Astrocyte of the cerebellum (primary cell): ENCODE data around the gene TMEM218.

Experiments used
- DNase-seq: peaks from one replicate; pipeline ENCODE4 v3.0.0-alpha.2; 2011; ENCODE audit warnings: low read depth
- H3K4me3 ChIP-seq: 2 replicates; pipeline ENCODE4 v1.5.1; 2011; ENCODE audit warnings: mild to moderate bottlenecking, low read depth, low read length, moderate library complexity
- in situ Hi-C: cut with HindIII; loops from 2 replicates; pipeline ENCODE4 v1.10.0; 2017; ENCODE audit warnings: low sequenced_read_pairs
- TF ChIP-seq, protein P1 (sequence below): IDR thresholded peaks from 2 replicates; pipeline ENCODE4 v1.5.1; 2012; ENCODE audit warnings: low read length, low read depth, moderate library complexity, mild to moderate bottlenecking; ENCODE audit errors: missing control alignments

Gene TMEM218

DNA sequence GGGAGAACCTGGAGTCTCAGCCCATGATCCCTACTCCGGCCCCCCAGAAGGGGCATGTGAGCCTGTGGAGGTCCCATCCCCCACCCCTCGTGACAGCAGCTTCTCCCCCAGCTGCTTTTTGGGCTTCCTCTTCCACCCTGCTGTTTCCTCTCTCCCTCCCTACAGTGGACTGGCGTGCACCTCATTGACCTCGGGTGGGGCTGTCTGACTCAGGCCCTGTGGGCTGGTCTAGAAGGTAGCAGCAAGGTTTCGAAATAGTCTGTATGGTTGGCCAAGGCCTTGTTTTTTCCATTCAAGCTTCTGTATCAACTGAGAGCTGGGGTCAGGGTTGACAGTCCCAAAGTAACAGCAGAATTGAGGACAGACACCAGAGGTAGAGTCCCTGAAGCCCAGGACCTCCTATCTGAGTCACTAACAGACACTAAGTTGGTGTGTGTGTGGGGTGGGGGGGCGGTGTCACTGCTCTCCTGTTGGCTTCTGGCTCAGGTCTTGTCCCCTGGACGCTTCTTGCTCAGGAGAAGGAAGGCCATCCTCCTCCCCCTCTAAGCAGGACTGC, 40.6 kb downstream of the TMEM218 start:
- no peak overlapping the region for H3K4me3 ChIP-seq
- in situ Hi-C loops: no loop called here
- no peak for DNase-seq
- TF ChIP-seq, protein P1, sequence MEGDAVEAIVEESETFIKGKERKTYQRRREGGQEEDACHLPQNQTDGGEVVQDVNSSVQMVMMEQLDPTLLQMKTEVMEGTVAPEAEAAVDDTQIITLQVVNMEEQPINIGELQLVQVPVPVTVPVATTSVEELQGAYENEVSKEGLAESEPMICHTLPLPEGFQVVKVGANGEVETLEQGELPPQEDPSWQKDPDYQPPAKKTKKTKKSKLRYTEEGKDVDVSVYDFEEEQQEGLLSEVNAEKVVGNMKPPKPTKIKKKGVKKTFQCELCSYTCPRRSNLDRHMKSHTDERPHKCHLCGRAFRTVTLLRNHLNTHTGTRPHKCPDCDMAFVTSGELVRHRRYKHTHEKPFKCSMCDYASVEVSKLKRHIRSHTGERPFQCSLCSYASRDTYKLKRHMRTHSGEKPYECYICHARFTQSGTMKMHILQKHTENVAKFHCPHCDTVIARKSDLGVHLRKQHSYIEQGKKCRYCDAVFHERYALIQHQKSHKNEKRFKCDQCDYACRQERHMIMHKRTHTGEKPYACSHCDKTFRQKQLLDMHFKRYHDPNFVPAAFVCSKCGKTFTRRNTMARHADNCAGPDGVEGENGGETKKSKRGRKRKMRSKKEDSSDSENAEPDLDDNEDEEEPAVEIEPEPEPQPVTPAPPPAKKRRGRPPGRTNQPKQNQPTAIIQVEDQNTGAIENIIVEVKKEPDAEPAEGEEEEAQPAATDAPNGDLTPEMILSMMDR: no peak

DNA sequence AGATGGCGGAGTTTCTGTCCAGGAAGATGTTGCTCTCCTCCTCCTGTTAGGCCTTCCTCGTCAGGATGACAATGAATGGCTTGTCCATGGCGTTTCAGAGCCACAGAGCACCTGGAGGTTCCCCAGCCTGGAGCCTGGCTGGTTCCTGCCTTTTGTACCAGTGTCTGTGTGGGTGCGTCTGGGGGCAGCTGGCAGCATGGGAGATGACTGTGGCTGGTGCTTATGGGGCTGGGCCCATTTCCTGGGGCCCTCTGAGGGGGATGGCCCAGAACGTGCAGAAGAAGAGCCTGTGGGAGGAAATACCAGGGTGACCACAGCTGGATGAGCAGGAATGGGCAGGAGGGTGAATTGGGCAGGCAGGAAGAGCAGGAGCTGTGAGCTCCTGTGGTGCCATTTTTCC, 41.6 kb downstream of the TMEM218 start:
- TF ChIP-seq, protein P1: no peak
- in situ Hi-C loops: no loop called here
- no peak for DNase-seq
- no peak overlapping the region for H3K4me3 ChIP-seq

DNA sequence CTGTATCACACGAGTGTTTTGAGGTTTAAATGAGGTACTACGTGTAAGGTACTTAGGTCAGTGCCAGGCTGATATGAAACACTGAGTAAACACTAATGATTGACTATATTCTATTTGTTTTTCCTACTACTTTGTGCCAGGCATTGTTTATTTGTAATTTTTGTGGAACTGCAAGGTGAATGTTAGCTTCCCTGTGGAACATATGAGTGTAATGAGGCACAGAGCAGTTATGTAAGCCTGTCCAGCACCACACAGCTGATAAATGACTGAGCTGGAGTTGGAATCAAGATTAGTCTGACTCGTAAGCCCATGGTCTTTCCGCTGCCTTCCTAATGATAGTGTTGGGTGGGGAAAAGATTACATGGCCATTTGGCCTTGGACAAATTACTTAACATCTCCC, 42.4 kb downstream of the TMEM218 start:
- TF ChIP-seq, protein P1: no peak
- in situ Hi-C loops: no loop called here
- no peak overlapping the region for H3K4me3 ChIP-seq
- no peak for DNase-seq

DNA sequence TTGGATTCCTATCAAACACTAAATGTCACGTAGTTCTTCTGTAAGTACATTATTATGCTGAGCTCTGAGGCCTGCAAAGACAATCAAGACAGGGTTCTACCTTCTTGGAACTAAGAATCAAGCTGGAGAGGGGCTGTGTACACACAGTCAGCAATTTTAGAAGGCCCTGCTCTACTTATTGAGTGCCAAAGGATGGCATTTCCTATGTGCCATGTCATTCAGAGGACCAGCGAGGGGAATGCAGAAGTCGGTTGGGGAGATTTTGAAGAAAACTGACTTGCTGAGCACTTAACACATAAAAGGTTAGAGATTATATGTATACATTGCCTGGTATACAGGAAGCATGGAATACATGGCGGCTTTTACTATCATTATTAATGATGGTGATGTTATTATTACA, 43.1 kb downstream of the TMEM218 start:
- H3K4me3 ChIP-seq: no peak overlapping the region
- TF ChIP-seq, protein P1: no peak
- in situ Hi-C loops: no loop called here
- DNase-seq: no peak

DNA sequence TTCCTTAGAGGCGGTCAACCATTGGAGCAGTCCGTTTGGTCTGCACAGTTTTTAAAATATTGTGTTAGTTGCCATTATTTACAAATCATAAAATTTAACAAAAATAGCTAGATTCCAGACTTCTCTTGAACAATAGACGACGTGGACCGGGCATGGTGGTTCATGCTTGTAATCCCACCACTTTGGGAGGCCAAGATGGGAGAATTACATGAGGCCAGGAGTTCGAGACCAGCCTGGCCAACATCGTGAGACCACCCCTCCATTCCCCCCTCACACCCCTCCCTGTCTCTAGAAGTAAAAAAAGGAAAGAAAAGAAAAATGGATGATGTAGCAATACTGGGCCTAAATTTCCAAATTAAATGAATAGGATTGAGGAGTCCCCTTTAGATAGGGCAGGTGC, 47.4 kb downstream of the TMEM218 start:
- TF ChIP-seq, protein P1: no peak
- peak overlapping the region; percentile 57 for H3K4me3 ChIP-seq
- in situ Hi-C loops: no loop called here
- DNase-seq: no peak

DNA sequence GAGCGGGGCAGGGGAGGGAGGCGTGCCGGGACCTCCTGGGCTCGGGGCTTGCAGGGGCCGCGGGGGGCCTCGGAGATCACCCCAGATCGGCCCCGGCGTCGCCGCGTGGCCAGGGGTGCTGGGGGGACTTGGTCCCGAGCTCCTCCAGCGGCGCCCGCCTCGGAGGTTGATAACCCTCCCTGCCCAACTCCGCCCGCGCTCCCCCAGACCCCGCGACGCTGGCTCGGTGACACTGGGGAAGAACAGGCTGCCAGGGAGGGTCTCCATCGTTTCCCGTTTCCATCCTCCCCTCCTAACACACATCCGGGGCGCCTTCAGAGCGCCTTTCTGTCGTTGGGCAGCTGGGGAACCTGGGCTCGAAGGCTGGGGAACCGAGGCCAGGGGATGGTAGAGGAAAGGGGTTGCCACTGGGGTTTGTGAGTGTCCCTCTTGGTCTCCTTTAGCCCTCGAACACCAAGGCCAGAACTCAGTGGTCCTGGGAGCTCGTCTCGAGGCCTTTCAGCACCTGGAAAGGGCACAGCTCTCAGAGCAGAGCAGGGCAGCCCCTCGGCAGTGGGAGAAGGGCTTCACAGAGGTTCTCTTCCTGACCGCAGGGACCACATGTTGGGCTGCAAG, 47.9 kb downstream of the TMEM218 start:
- no peak for DNase-seq
- TF ChIP-seq, protein P1: no peak
- in situ Hi-C loops: no loop called here
- peak overlapping the region; percentile 57 for H3K4me3 ChIP-seq
